AML-193 (cell line): ENCODE measurements around the gene PACSIN2.

ENCODE experiments used
- DNase-seq, 2 experiments: peaks; one replicate each; lab custom pipeline; 2025; lab: John Stamatoyannopoulos, UW

The PACSIN2 gene

GRCh38 chr22:42905702-42906183, 109.2 kb downstream of the PACSIN2 start:
- DNase-seq: no peak

DNA sequence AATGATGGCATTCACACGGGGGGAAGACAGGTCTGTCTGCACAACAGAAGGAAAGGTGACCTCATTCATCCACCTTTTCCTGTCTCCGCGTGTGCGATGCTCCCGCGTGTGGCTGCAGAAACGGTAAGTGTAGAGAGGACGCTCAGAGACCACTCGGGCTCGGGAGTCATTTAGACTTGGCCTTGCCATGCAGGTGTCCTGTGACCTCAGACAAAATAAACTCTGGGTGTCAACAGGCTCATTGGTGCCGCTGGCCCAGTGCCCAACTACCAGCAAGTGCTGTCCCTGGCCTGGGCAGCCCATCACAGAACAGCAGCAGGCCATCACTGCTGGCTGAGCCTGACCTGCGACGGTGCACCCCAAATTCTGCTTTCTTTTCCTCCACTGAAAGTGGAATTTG, 109.7 kb downstream of the PACSIN2 start:
- no peak for DNase-seq

DNA sequence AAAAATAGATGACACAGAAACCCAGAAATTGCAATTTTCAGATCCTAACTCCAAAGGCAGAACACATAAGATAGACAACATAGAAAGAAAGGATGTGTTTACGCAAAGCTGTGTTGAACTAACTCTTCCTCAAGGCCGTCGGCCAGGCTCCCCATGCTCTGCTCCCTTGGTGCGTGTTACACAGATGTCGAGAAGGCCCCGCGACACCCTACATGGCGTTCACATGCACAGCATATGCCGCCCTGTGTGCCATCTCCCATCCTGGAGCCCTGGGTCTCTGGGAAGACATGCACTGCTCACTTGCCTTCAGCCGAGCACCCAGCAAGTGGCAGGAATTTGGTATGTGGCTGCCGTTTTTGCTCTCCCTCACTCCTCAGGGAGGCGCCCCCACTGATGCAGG, 110.9 kb downstream of the PACSIN2 start:
- DNase-seq: no peak

DNA sequence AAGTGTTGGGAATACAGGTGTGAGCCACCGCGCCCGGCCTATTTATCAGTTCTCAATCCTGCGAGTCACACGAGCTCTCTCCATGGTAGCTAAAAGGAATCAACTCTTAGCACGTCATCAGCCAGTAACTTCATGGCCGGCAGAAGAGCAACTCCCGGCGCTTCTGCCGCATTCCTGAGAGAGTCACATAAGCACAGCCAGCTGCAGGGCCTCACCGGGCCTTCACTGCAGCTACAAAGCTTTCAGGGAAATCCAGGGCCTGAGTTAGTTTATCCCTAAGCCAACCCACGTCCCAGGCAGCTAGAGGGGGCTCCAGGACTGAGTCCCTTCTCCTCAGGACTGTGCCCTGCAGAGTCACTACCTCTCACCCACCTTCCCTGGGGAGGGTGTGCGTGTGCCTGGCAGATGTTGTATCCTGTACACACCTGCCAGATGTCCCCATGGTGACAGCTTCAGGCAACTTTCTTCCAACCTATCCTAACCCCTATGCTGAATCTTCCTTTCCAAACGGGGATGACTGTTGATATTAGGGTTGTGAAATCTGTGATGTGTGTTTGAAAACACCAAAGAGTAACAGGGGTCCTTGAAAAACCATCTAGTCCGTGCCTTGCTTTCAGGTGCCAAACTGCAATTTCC, 112.0 kb downstream of the PACSIN2 start:
- DNase-seq: no peak

GRCh38 chr22:42901790-42902508, 113.0 kb downstream of the PACSIN2 start:
- no peak for DNase-seq

- no peak for DNase-seq
Observed at GRCh38 chr22:42897960-42898359, 117.0 kb downstream of the PACSIN2 start.

DNA sequence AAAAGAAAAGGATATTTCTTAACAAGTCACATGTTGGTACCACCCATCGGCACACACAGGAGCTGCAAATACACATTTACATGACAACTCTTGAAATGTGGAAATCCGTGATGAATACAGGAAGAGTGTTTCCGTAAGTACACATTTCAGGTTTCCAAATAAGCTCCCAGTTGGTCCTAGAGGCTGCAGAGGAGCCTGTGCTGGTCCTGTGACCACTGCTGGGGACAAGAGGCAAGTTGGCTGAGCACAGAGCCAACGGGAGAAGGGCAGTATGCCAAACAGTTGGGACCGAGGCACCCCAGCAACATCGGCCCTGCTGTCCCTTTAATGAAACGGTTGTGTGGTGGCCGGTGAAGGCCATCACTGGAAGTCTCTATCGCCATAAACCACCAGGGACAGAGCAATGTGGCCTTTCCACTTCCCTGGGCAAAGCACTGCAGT, 119.4 kb downstream of the PACSIN2 start:
- no peak for DNase-seq

GRCh38 chr22:42895087-42895486, 119.9 kb downstream of the PACSIN2 start:
- DNase-seq: peak in 1 of 2 experiments; percentile 17

GRCh38 chr22:42893371-42894150, 121.4 kb downstream of the PACSIN2 start:
- DNase-seq: no peak

GRCh38 chr22:42892571-42893316, 122.2 kb downstream of the PACSIN2 start:
- no peak for DNase-seq

GRCh38 chr22:42892156-42892555, 122.8 kb downstream of the PACSIN2 start:
- no peak for DNase-seq

DNA sequence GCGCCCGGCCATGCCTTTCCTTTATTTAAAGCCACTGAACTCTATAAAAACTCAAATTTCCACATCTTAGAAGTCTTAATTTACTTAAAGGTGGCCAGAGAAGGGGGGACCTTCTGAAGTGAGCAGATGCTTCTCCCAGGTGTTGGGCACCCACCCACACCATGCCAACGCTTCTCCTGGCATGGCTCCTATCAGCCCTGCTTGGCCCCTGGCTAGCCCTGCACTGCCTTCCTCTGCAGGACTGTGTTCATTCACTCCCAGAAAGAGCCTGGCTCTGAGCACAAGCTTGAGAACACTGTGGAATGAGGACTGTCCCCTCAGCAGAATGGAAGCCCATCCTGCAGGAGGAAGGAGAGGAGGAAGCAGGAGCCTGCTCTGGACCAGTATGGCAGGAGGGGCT, 123.3 kb downstream of the PACSIN2 start:
- no peak for DNase-seq

GRCh38 chr22:42891008-42891407, 123.9 kb downstream of the PACSIN2 start:
- no peak for DNase-seq

- DNase-seq: peak; percentile 73 to 77
Observed at GRCh38 chr22:42889304-42889703, 125.6 kb downstream of the PACSIN2 start.

- no peak for DNase-seq
Observed at GRCh38 chr22:42887523-42888507, 127.1 kb downstream of the PACSIN2 start.

GRCh38 chr22:42887120-42887519, 127.8 kb downstream of the PACSIN2 start:
- no peak for DNase-seq

GRCh38 chr22:42885446-42885845, 129.5 kb downstream of the PACSIN2 start:
- no peak for DNase-seq

- no peak for DNase-seq
Observed at GRCh38 chr22:42884616-42885375, 130.2 kb downstream of the PACSIN2 start.

- DNase-seq: no peak
Observed at GRCh38 chr22:42883970-42884369, 131.0 kb downstream of the PACSIN2 start.

GRCh38 chr22:42883121-42883520, 131.8 kb downstream of the PACSIN2 start:
- DNase-seq: no peak
